Sigmoid colon (tissue), 4 donors: ENCODE measurements around the gene BRINP3.

ENCODE experiments used
- EP300 ChIP-seq, 4 donors: sonication (generic); formaldehyde crosslinking; IDR thresholded peaks; one replicate each; pipeline ENCODE4 v1.6.1; 2017; ENCODE audit warnings: antibody characterized with exemption in 4 of 4
- POLR2A ChIP-seq, 2 donors: fragments of 450-650 bp; IDR thresholded peaks; one replicate each; pipeline ENCODE4 v1.6.1; 2016; ENCODE audit warnings: antibody characterized with exemption in 2 of 2, mild to moderate bottlenecking in 2 of 2, moderate library complexity in 2 of 2
- POLR2AphosphoS5 ChIP-seq, 4 donors: sonication (generic); formaldehyde crosslinking; IDR thresholded peaks; one replicate each; pipeline ENCODE4 v1.6.1; 2017; ENCODE audit warnings: antibody characterized with exemption in 4 of 4
- TF ChIP-seq, protein P1 (sequence below), 4 experiments: fragments of 450-650 bp in 3 of 4; fragments of 200-600 bp in 1 of 4; IDR thresholded peaks; one replicate each; pipeline ENCODE4 v1.5.1; 2016 to 2019; ENCODE audit warnings: antibody characterized with exemption in 4 of 4, mild to moderate bottlenecking in 3 of 4, moderate library complexity in 2 of 4

GRCh38 chr1:190068304-190068703 lies 409.4 kb downstream of the BRINP3 start:
- TF ChIP-seq, protein P1, sequence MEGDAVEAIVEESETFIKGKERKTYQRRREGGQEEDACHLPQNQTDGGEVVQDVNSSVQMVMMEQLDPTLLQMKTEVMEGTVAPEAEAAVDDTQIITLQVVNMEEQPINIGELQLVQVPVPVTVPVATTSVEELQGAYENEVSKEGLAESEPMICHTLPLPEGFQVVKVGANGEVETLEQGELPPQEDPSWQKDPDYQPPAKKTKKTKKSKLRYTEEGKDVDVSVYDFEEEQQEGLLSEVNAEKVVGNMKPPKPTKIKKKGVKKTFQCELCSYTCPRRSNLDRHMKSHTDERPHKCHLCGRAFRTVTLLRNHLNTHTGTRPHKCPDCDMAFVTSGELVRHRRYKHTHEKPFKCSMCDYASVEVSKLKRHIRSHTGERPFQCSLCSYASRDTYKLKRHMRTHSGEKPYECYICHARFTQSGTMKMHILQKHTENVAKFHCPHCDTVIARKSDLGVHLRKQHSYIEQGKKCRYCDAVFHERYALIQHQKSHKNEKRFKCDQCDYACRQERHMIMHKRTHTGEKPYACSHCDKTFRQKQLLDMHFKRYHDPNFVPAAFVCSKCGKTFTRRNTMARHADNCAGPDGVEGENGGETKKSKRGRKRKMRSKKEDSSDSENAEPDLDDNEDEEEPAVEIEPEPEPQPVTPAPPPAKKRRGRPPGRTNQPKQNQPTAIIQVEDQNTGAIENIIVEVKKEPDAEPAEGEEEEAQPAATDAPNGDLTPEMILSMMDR (IDR thresholded peaks at IDR 0.05) = no peak
- TF ChIP-seq POLR2A (IDR thresholded peaks at IDR 0.05) (no peak), POLR2AphosphoS5 (IDR thresholded peaks at IDR 0.05) (no peak), EP300 (IDR thresholded peaks at IDR 0.05) (no peak)
